ENCODE measurements around the gene UTS2B. TPM values are rescaled to one million over a fixed set of nuclear protein-coding genes. Genes with fewer than 3 reads are reported as not detected.

UTS2B gene
- total and polyA plus RNA-seq, 2 experiments from 2014 or later, result 0.21 TPM; not detected in 1

DNA sequence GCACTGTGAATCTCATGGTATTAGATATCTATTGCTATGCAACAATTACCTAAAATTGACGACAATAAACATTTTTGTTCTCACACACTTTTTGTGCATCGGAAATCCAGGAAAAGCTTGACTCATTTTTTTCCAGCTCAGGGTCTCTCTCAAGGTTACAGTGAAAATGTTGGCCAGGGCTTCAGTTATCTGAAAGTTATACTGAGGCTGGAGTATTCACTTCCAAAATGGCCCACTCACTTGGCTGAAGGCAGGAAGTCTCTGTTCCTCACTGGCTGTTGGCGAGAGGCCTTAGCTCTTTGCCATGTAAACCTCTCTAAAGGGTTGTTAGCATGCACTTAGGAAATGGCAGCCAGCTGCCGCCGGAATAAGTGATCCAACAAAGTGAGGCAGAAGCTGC lies 89.8 kb downstream of the UTS2B start (continued):
- TF ChIP-seq, protein P1, sequence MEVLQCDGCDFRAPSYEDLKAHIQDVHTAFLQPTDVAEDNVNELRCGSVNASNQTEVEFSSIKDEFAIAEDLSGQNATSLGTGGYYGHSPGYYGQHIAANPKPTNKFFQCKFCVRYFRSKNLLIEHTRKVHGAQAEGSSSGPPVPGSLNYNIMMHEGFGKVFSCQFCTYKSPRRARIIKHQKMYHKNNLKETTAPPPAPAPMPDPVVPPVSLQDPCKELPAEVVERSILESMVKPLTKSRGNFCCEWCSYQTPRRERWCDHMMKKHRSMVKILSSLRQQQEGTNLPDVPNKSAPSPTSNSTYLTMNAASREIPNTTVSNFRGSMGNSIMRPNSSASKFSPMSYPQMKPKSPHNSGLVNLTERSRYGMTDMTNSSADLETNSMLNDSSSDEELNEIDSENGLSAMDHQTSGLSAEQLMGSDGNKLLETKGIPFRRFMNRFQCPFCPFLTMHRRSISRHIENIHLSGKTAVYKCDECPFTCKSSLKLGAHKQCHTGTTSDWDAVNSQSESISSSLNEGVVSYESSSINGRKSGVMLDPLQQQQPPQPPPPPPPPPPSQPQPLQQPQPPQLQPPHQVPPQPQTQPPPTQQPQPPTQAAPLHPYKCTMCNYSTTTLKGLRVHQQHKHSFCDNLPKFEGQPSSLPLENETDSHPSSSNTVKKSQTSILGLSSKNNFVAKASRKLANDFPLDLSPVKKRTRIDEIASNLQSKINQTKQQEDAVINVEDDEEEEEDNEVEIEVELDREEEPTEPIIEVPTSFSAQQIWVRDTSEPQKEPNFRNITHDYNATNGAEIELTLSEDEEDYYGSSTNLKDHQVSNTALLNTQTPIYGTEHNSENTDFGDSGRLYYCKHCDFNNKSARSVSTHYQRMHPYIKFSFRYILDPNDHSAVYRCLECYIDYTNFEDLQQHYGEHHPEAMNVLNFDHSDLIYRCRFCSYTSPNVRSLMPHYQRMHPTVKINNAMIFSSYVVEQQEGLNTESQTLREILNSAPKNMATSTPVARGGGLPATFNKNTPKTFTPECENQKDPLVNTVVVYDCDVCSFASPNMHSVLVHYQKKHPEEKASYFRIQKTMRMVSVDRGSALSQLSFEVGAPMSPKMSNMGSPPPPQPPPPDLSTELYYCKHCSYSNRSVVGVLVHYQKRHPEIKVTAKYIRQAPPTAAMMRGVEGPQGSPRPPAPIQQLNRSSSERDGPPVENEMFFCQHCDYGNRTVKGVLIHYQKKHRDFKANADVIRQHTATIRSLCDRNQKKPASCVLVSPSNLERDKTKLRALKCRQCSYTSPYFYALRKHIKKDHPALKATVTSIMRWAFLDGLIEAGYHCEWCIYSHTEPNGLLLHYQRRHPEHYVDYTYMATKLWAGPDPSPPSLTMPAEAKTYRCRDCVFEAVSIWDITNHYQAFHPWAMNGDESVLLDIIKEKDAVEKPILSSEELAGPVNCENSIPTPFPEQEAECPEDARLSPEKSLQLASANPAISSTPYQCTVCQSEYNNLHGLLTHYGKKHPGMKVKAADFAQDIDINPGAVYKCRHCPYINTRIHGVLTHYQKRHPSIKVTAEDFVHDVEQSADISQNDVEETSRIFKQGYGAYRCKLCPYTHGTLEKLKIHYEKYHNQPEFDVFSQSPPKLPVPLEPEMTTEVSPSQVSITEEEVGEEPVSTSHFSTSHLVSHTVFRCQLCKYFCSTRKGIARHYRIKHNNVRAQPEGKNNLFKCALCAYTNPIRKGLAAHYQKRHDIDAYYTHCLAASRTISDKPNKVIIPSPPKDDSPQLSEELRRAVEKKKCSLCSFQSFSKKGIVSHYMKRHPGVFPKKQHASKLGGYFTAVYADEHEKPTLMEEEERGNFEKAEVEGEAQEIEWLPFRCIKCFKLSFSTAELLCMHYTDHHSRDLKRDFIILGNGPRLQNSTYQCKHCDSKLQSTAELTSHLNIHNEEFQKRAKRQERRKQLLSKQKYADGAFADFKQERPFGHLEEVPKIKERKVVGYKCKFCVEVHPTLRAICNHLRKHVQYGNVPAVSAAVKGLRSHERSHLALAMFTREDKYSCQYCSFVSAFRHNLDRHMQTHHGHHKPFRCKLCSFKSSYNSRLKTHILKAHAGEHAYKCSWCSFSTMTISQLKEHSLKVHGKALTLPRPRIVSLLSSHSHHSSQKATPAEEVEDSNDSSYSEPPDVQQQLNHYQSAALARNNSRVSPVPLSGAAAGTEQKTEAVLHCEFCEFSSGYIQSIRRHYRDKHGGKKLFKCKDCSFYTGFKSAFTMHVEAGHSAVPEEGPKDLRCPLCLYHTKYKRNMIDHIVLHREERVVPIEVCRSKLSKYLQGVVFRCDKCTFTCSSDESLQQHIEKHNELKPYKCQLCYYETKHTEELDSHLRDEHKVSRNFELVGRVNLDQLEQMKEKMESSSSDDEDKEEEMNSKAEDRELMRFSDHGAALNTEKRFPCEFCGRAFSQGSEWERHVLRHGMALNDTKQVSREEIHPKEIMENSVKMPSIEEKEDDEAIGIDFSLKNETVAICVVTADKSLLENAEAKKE (CRISPR knock-in tag; IDR thresholded peaks at IDR 0.05), result no peak
- no peak for TF ChIP-seq EZH2 (IDR thresholded peaks at IDR 0.05; ENCODE audit: low read depth, unreplicated experiment)
- no peak for TF ChIP-seq ETS1 (IDR thresholded peaks at IDR 0.05)
- TF ChIP-seq EZH2phosphoT487 (IDR thresholded peaks at IDR 0.05; ENCODE audit: unreplicated experiment), result no peak

DNA sequence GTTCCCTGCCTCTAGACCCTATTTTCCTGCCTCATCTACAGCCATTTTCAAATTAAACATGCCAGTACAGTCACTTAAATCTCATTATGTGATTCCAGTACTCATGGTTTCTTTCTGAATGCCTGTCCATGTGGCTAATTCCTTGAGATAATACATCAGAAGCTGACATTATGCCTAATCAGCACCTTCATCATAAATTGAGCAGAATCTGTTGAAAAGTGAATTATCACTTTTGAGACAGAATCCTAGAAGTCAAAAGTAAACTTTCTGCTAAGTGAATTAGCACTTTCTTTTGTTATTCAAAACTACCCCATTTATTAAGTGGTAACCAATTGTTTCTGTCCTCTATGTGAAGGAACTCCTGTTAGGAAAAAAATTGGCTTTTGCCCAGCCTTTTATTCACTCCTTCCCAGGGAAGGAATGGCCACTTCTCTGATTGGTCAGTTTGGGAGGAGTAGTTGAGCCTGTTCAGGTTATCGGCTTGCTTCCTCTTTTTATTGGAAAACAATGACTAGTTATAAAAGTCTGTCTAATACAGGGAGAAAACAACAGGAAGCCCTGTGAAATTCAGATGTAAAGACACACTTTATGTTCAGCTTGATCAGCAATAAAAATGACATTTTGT lies 90.8 kb downstream of the UTS2B start:
- Histone ChIP-seq H2AFZ (no peak overlapping the region), H3K9me2 (ENCODE audit: insufficient read depth) (no peaks in the 10 kb centered on the region; the same call in 1 of the 2 replicates), H3K36me3 (ENCODE audit: insufficient read depth) (no peaks in the 10 kb centered on the region), H3K27me3 (ENCODE audit: insufficient read depth) (no peaks in the 10 kb centered on the region), H3K79me2 (replicated peaks; ENCODE audit: insufficient read depth) (no peaks in the 10 kb centered on the region), H3F3A (replicated peaks; ENCODE audit: low read depth) (no peaks in the 10 kb centered on the region; the same call in 1 of the 2 replicates), H4K20me1 (replicated peaks; ENCODE audit: insufficient read depth) (no peaks in the 10 kb centered on the region), H3K4me2 (peak overlapping the region; percentile 3; the same call in 1 of the 2 replicates), H3K27ac (ENCODE audit: low read depth) (0 out of 2 replicates have a peak overlapping the region, but pooled peaks have one; percentile 66), H3K4me1 (ENCODE audit: insufficient read depth) (peaks cover 53% of the 10 kb centered on the region), H3K4me3 (no peak overlapping the region)
- no peak; the same call in 1 of the 3 replicates for ATAC-seq
- H3K4me1 Mint-ChIP-seq, result peaks cover 50% of the 10 kb centered on the region
- H3K27ac Mint-ChIP-seq, result no peak overlapping the region
- no peaks in the 10 kb centered on the region for H3K36me3 Mint-ChIP-seq (ENCODE audit: low read depth)
- H3K4me3 Mint-ChIP-seq, result no peak overlapping the region
- no peaks in the 10 kb centered on the region for H3K9me3 Mint-ChIP-seq
- DNase-seq (ENCODE audit: low spot score), result no peak
- peaks cover 3% of the 10 kb centered on the region for H3K27me3 Mint-ChIP-seq (ENCODE audit: insufficient read depth, low read depth, poor library complexity)
- TF ChIP-seq EZH2phosphoT487 (IDR thresholded peaks at IDR 0.05; ENCODE audit: unreplicated experiment) (no peak), ETS1 (IDR thresholded peaks at IDR 0.05) (no peak), ZNF331 (CRISPR knock-in tag; IDR thresholded peaks at IDR 0.05; ENCODE audit: low read depth) (no peak), POLR2AphosphoS5 (IDR thresholded peaks at IDR 0.05; ENCODE audit: low read depth) (no peak), NANOG (IDR thresholded peaks at IDR 0.05; ENCODE audit: borderline replicate concordance) (no peak), JUNB (IDR thresholded peaks at IDR 0.05; ENCODE audit: unreplicated experiment) (no peak), STAT1 (IDR thresholded peaks at IDR 0.05; ENCODE audit: unreplicated experiment) (no peak), EZH2 (IDR thresholded peaks at IDR 0.05; ENCODE audit: low read depth, unreplicated experiment) (no peak), CREB1 (CRISPR knock-in tag; IDR thresholded peaks at IDR 0.05; ENCODE audit: low read depth) (no peak)

Measured in GM23338 (cell line).